D721Med (cell line): ENCODE results near the gene IQGAP2.

Experiments
- DNase-seq: peaks from one replicate; pipeline ENCODE4 v3.0.0; 2011; ENCODE audit warnings: low spot score; ENCODE audit not compliant: insufficient read length
- FAIRE-seq: peaks from 2 replicates; lab custom pipeline; 2011; peaks lifted over from hg19 to GRCh38; lab: Jason Lieb, UNC
- TF ChIP-seq, protein P1 (sequence below): IDR thresholded peaks from 2 replicates; pipeline ENCODE4 v1.5.1; 2012; ENCODE audit warnings: mild to moderate bottlenecking, control low read depth; ENCODE audit not compliant: insufficient read depth; ENCODE audit errors: missing control alignments

The IQGAP2 gene

GRCh38 chr5:76755779-76756637, 352.9 kb downstream of the IQGAP2 start:
- no peak for DNase-seq
- no peak for FAIRE-seq
- TF ChIP-seq, protein P1, sequence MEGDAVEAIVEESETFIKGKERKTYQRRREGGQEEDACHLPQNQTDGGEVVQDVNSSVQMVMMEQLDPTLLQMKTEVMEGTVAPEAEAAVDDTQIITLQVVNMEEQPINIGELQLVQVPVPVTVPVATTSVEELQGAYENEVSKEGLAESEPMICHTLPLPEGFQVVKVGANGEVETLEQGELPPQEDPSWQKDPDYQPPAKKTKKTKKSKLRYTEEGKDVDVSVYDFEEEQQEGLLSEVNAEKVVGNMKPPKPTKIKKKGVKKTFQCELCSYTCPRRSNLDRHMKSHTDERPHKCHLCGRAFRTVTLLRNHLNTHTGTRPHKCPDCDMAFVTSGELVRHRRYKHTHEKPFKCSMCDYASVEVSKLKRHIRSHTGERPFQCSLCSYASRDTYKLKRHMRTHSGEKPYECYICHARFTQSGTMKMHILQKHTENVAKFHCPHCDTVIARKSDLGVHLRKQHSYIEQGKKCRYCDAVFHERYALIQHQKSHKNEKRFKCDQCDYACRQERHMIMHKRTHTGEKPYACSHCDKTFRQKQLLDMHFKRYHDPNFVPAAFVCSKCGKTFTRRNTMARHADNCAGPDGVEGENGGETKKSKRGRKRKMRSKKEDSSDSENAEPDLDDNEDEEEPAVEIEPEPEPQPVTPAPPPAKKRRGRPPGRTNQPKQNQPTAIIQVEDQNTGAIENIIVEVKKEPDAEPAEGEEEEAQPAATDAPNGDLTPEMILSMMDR: no peak

DNA sequence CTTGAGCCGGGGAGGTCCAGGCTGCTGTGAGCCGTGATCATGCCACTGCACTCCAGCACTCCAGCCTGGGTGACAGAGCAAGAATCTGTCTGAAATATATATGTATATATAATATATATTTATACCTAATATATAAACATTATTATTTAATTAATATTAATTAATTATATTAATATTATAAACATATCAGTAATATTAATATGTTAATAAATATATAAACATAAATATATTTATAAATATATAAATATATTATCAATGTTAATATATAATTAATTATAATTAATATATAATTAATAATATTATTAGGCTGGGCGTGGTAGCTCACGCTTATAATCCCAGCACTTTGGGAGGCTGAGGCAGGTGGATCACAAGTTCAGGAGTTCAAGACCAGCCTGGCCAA, 354.0 kb downstream of the IQGAP2 start:
- TF ChIP-seq, protein P1: no peak
- FAIRE-seq (no peak), DNase-seq (no peak)
